Natural killer cell (primary cell): ENCODE measurements around the gene LRRIQ3. TPM values are rescaled to one million over a fixed set of nuclear protein-coding genes. Genes with fewer than 3 reads are reported as not detected.
A peak's percentile ranks its signal among the peaks of the same experiment; 100 is the strongest.

Source experiments
- ATAC-seq, 3 donors: fragments of 150-1000 bp in 2 of 3; fragments of 200-7000 bp in 1 of 3; cut with Tn5 transposase; 1 replicate in 1 of 3; 2 replicates in 2 of 3; pipeline ENCODE4 v1.10.0; 2021; ENCODE audit warnings: mild to moderate bottlenecking in 2 of 3, moderate library complexity in 2 of 3
- DNase-seq, 2 donors: peaks; one replicate each; pipeline versions ENCODE4 v3.0.0 to v3.0.0-alpha.2; 2013 to 2021; ENCODE audit warnings: mixed read lengths in 1 of 2
- H3K27ac ChIP-seq: one replicate; pipeline ENCODE4 v1.5.1; 2013; ENCODE audit warnings: mild to moderate bottlenecking, low read length
- H3K27me3 ChIP-seq: one replicate; pipeline ENCODE4 v1.6.1; 2013; ENCODE audit warnings: low read length; ENCODE audit not compliant: control insufficient read depth, insufficient read depth
- H3K36me3 ChIP-seq: one replicate; pipeline ENCODE4 v1.6.1; 2013; ENCODE audit warnings: low read length; ENCODE audit not compliant: control insufficient read depth, insufficient read depth
- H3K4me1 ChIP-seq: one replicate; pipeline ENCODE4 v1.6.1; 2013; ENCODE audit warnings: low read length; ENCODE audit not compliant: control insufficient read depth, insufficient read depth
- H3K4me3 ChIP-seq: one replicate; pipeline ENCODE4 v1.5.1; 2013; ENCODE audit warnings: low read length
- H3K9me3 ChIP-seq: one replicate; pipeline ENCODE4 v1.6.1; 2013; ENCODE audit warnings: low read length; ENCODE audit not compliant: control insufficient read depth, insufficient read depth
- H3K27ac Mint-ChIP-seq, 2 donors: one replicate each; pipeline ENCODE4 v1.8.0; 2022; ENCODE audit warnings: mild to moderate bottlenecking in 2 of 2, mixed read lengths in 2 of 2, moderate library complexity in 1 of 2
- H3K27me3 Mint-ChIP-seq, 2 donors: one replicate each; pipeline ENCODE4 v1.8.0; 2022; ENCODE audit warnings: low read depth in 2 of 2, mixed read lengths in 2 of 2
- H3K36me3 Mint-ChIP-seq: one replicate; pipeline ENCODE4 v1.8.0; 2022; ENCODE audit warnings: mixed read lengths
- H3K4me1 Mint-ChIP-seq, 2 donors: one replicate each; pipeline ENCODE4 v1.8.0; 2022; ENCODE audit warnings: mixed read lengths in 2 of 2
- H3K4me3 Mint-ChIP-seq: one replicate; pipeline ENCODE4 v1.8.0; 2022; ENCODE audit warnings: mild to moderate bottlenecking, moderate library complexity, mixed read lengths
- H3K9me3 Mint-ChIP-seq, 2 donors: one replicate each; pipeline ENCODE4 v1.8.0; 2022; ENCODE audit warnings: mixed read lengths in 2 of 2
- CTCF ChIP-seq: fragments of 200-600 bp; IDR thresholded peaks from one replicate; pipeline ENCODE4 v1.8.0; 2022; ENCODE audit warnings: antibody characterized with exemption
- WGBS: methylation state at CpG from one replicate; pipeline ENCODE4 v1.1.7; 2013; ENCODE audit warnings: missing lambda C conversion rate; ENCODE audit not compliant: insufficient coverage; 5-methylcytosine and 5-hydroxymethylcytosine counted together
- intact Hi-C: fragments of 100-400 bp; cut with micrococcal nuclease; formaldehyde crosslinking; loops from one replicate; pipeline ENCODE4 v1.14.2; 2022
- total RNA-seq, 4 donors: library from RNA; stranded (reverse); fragments of 120-200 nt in 1 of 4; gene quantifications; one replicate each; pipeline versions ENCODE4 v1.2.3 to v1.2.4, GENCODE V29; 2013 to 2022

Gene LRRIQ3
- total RNA-seq, 3 donors from 2014 or later (not counting 1 experiment from before 2014, with no cell fraction given): 0.16 to 0.85 (median 0.59) TPM

- Mint-ChIP-seq H3K36me3 (no peaks in the 10 kb centered on the region), H3K27me3 (no peaks in the 10 kb centered on the region), H3K4me1 (no peaks in the 10 kb centered on the region), H3K4me3 (no peak overlapping the region), H3K9me3 (peaks cover 6 to 8% of the 10 kb centered on the region in 2 donors), H3K27ac (no peak overlapping the region)
- Histone ChIP-seq H3K9me3 (no peaks in the 10 kb centered on the region), H3K27me3 (no peaks in the 10 kb centered on the region), H3K4me1 (no peaks in the 10 kb centered on the region), H3K27ac (no peak overlapping the region), H3K4me3 (no peak overlapping the region), H3K36me3 (no peaks in the 10 kb centered on the region)
- no peak for TF ChIP-seq CTCF
- ATAC-seq: no peak
- DNase-seq: no peak
- intact Hi-C loops: no loop called here
These were observed 194.2 kb downstream of the LRRIQ3 start for GRCh38 chr1:74003806-74004205.

GRCh38 chr1:73998348-73998959 is 199.5 kb downstream of the LRRIQ3 start:
- no peaks in the 10 kb centered on the region for H3K27me3 ChIP-seq
- intact Hi-C loops: no loop called here

GRCh38 chr1:73980324-73981040 is 217.5 kb downstream of the LRRIQ3 start:
- Histone ChIP-seq H3K27ac (no peak overlapping the region), H3K27me3 (no peaks in the 10 kb centered on the region), H3K9me3 (no peaks in the 10 kb centered on the region), H3K4me1 (no peaks in the 10 kb centered on the region), H3K36me3 (no peaks in the 10 kb centered on the region), H3K4me3 (no peak overlapping the region)
- H3K36me3 Mint-ChIP-seq: no peaks in the 10 kb centered on the region
- intact Hi-C loops: no loop called here
- 36% methylated on average over 1 of the region's 3 CpGs for WGBS
- no peak for ATAC-seq
- H3K4me3 Mint-ChIP-seq: no peak overlapping the region
- H3K27me3 Mint-ChIP-seq: no peaks in the 10 kb centered on the region
- H3K27ac Mint-ChIP-seq: no peak overlapping the region
- TF ChIP-seq CTCF: no peak
- DNase-seq: no peak
- no peaks in the 10 kb centered on the region for H3K4me1 Mint-ChIP-seq
- peaks cover 11 to 20% of the 10 kb centered on the region in 2 donors for H3K9me3 Mint-ChIP-seq

More at GRCh38 chr1:73998348-73998959, 199.5 kb downstream of the LRRIQ3 start:
- H3K4me1 ChIP-seq: no peaks in the 10 kb centered on the region
- H3K9me3 ChIP-seq: no peaks in the 10 kb centered on the region
- Mint-ChIP-seq H3K27ac (no peak overlapping the region), H3K36me3 (no peaks in the 10 kb centered on the region), H3K27me3 (no peaks in the 10 kb centered on the region), H3K4me3 (no peak overlapping the region), H3K9me3 (peaks cover 2 to 9% of the 10 kb centered on the region in 2 donors), H3K4me1 (no peaks in the 10 kb centered on the region)
- DNase-seq (peak in 1 of 2 donors; percentile 4), ATAC-seq (no peak)
- no peak overlapping the region for H3K4me3 ChIP-seq
- no peak for TF ChIP-seq CTCF
- H3K36me3 ChIP-seq: no peaks in the 10 kb centered on the region
- WGBS: 17% methylated on average over 2 of the region's 2 CpGs
- H3K27ac ChIP-seq: no peak overlapping the region
